Measurements from ENCODE around the gene MBTPS1. TPM values are rescaled to one million over a fixed set of nuclear protein-coding genes. Genes with fewer than 3 reads are reported as not detected.

Gene MBTPS1
- total and polyA plus RNA-seq, 4 donors, result 45.5 to 130 (median 68.0) TPM

GRCh38 chr16:84155771-84156170 is 39.0 kb upstream of the MBTPS1 start:
- Histone ChIP-seq H3K9ac (ENCODE audit: insufficient read depth in 1 of 2, low read length in 2 of 2) (no peak overlapping the region), H3K9me3 (ENCODE audit: control insufficient read depth in 4 of 4, insufficient read depth in 3 of 4, low read length in 3 of 4) (peaks cover 0 to 6% (median 0%) of the 10 kb centered on the region in 4 donors), H3K27me3 (ENCODE audit: control insufficient read depth in 3 of 3, insufficient read depth in 3 of 3, low read length in 2 of 3) (peaks cover 0 to 10% (median 3%) of the 10 kb centered on the region in 3 donors), H3K36me3 (ENCODE audit: control insufficient read depth in 4 of 4, insufficient read depth in 4 of 4, low read length in 4 of 4) (no peaks in the 10 kb centered on the region), H3K4me3 (no peak overlapping the region), H3K4me1 (ENCODE audit: control insufficient read depth in 5 of 5, insufficient read depth in 5 of 5, low read length in 5 of 5) (peaks cover 0 to 2% (median 0%) of the 10 kb centered on the region in 5 donors), H3K27ac (ENCODE audit: low read depth in 1 of 2, low read length in 1 of 2) (no peak overlapping the region)
- DNase-seq (no peak), ATAC-seq (ENCODE audit: insufficient read depth, low FRiP score) (no peak)
- WGBS, 2 donors, result 86 to 88% methylated on average over 6 of the region's 6 CpGs
- no peak for TF ChIP-seq CTCF (IDR thresholded peaks at IDR 0.05; ENCODE audit: control extremely low read depth, extremely low read depth)

- Histone ChIP-seq H3K36me3 (ENCODE audit: control insufficient read depth in 4 of 4, insufficient read depth in 4 of 4, low read length in 4 of 4) (no peaks in the 10 kb centered on the region), H3K4me3 (peak overlapping the region; percentile 3), H3K27ac (ENCODE audit: low read depth in 1 of 2, low read length in 1 of 2) (no peak overlapping the region), H3K4me1 (ENCODE audit: control insufficient read depth in 5 of 5, insufficient read depth in 5 of 5, low read length in 5 of 5) (peaks cover 0 to 2% (median 0%) of the 10 kb centered on the region in 5 donors), H3K9me3 (ENCODE audit: control insufficient read depth in 4 of 4, insufficient read depth in 3 of 4, low read length in 3 of 4) (peaks cover 0 to 6% (median 0%) of the 10 kb centered on the region in 4 donors), H3K9ac (ENCODE audit: insufficient read depth in 1 of 2, low read length in 2 of 2) (no peak overlapping the region), H3K27me3 (ENCODE audit: control insufficient read depth in 3 of 3, insufficient read depth in 3 of 3, low read length in 2 of 3) (peaks cover 0 to 10% (median 3%) of the 10 kb centered on the region in 3 donors)
- DNase-seq, result no peak
- WGBS, 2 donors, result 92 to 99% methylated on average over 4 of the region's 4 CpGs
- no peak for TF ChIP-seq CTCF (IDR thresholded peaks at IDR 0.05; ENCODE audit: control extremely low read depth, extremely low read depth)
- no peak for ATAC-seq (ENCODE audit: insufficient read depth, low FRiP score)
Observed at GRCh38 chr16:84155226-84155625, 38.5 kb upstream of the MBTPS1 start.

- Histone ChIP-seq H3K36me3 (ENCODE audit: control insufficient read depth in 4 of 4, insufficient read depth in 4 of 4, low read length in 4 of 4) (no peaks in the 10 kb centered on the region), H3K27ac (ENCODE audit: low read depth in 1 of 2, low read length in 1 of 2) (no peak overlapping the region), H3K27me3 (ENCODE audit: control insufficient read depth in 3 of 3, insufficient read depth in 3 of 3, low read length in 2 of 3) (peaks cover 0 to under 1% (median 0%) of the 10 kb centered on the region in 3 donors), H3K4me3 (no peak overlapping the region), H3K9me3 (ENCODE audit: control insufficient read depth in 4 of 4, insufficient read depth in 3 of 4, low read length in 3 of 4) (peaks cover 0 to 6% (median 0%) of the 10 kb centered on the region in 4 donors), H3K9ac (ENCODE audit: insufficient read depth in 1 of 2, low read length in 2 of 2) (no peak overlapping the region), H3K4me1 (ENCODE audit: control insufficient read depth in 5 of 5, insufficient read depth in 5 of 5, low read length in 5 of 5) (peaks cover 0 to 2% (median 0%) of the 10 kb centered on the region in 5 donors)
- DNase-seq (no peak), ATAC-seq (ENCODE audit: insufficient read depth, low FRiP score) (no peak)
- 80 to 86% methylated on average over 8 of the region's 8 CpGs for WGBS, 2 donors
- no peak for TF ChIP-seq CTCF (IDR thresholded peaks at IDR 0.05; ENCODE audit: control extremely low read depth, extremely low read depth)
Observed at GRCh38 chr16:84153660-84154214, 37.0 kb upstream of the MBTPS1 start.

GRCh38 chr16:84150926-84151325 is 34.2 kb upstream of the MBTPS1 start:
- H3K36me3 ChIP-seq (ENCODE audit: control insufficient read depth in 4 of 4, insufficient read depth in 4 of 4, low read length in 4 of 4), result no peaks in the 10 kb centered on the region
- TF ChIP-seq CTCF (IDR thresholded peaks at IDR 0.05; ENCODE audit: control extremely low read depth, extremely low read depth), result no peak
- no peak for ATAC-seq (ENCODE audit: insufficient read depth, low FRiP score)
- no peak overlapping the region for H3K27ac ChIP-seq (ENCODE audit: low read depth in 1 of 2, low read length in 1 of 2)
- H3K4me3 ChIP-seq, result no peak overlapping the region
- DNase-seq, result no peak
- peaks cover 0 to 3% (median 0%) of the 10 kb centered on the region in 4 donors for H3K9me3 ChIP-seq (ENCODE audit: control insufficient read depth in 4 of 4, insufficient read depth in 3 of 4, low read length in 3 of 4)
- no peak overlapping the region for H3K9ac ChIP-seq (ENCODE audit: insufficient read depth in 1 of 2, low read length in 2 of 2)
- H3K4me1 ChIP-seq (ENCODE audit: control insufficient read depth in 5 of 5, insufficient read depth in 5 of 5, low read length in 5 of 5), result peaks cover 0 to 2% (median 0%) of the 10 kb centered on the region in 5 donors
- H3K27me3 ChIP-seq (ENCODE audit: control insufficient read depth in 3 of 3, insufficient read depth in 3 of 3, low read length in 2 of 3), result no peaks in the 10 kb centered on the region
- WGBS, 2 donors, result 85 to 86% methylated on average over 3 of the region's 3 CpGs

Data from lung (tissue), 12 donors.